Mucosa of descending colon (tissue), 3 donors: ENCODE measurements around the gene SBF2. TPM values are rescaled to one million over a fixed set of nuclear protein-coding genes. Genes with fewer than 3 reads are reported as not detected.
"Not testable (repeated sequence)": the region's sequence is repeated elsewhere in the genome, so short reads cannot be mapped to it uniquely, and the experiment has no call there.

Experiments
- ATAC-seq: fragments of 200-7000 bp; cut with Tn5 transposase; one replicate; pipeline ENCODE4 v1.9.1; 2020; ENCODE audit warnings: mild to moderate bottlenecking, moderate library complexity
- DNase-seq, 3 donors: peaks; one replicate each; pipeline ENCODE4 v3.0.0-alpha.2; 2020
- H3K36me3 ChIP-seq: fragments of 200-600 bp; one replicate; pipeline ENCODE4 v1.8.0; 2021; ENCODE audit warnings: low read depth, mild to moderate bottlenecking
- H3K4me1 ChIP-seq: fragments of 200-600 bp; one replicate; pipeline ENCODE4 v1.8.0; 2021; ENCODE audit warnings: low read depth, mild to moderate bottlenecking
- H3K4me3 ChIP-seq: fragments of 200-600 bp; one replicate; pipeline ENCODE4 v1.8.0; 2021; ENCODE audit warnings: mild to moderate bottlenecking
- H3K9me3 ChIP-seq: fragments of 200-600 bp; one replicate; pipeline ENCODE4 v1.8.0; 2021; ENCODE audit warnings: mild to moderate bottlenecking
- intact Hi-C, 2 donors: fragments of 100-400 bp; cut with DNase I in 1 of 2; cut with micrococcal nuclease in 1 of 2; formaldehyde crosslinking; loops; one replicate each; pipeline versions ENCODE4 v1.11.0 to v1.11.1; 2022; cut with DNase I, micrococcal nuclease
- total RNA-seq, 3 donors: library from RNA; stranded (reverse); fragmentation: NEBNext Ultra II Directional in 2 of 3; extraction: Animal tissue kit (Norgen Biotek cat#: 25700) in 2 of 3; gene quantifications; one replicate each; pipeline versions ENCODE4 v1.2.1 to v1.2.4, GENCODE V29; 2021 to 2023
- TF ChIP-seq, protein P1 (sequence below): fragments of 200-600 bp; IDR thresholded peaks from one replicate; pipeline ENCODE4 v1.8.0; 2022; ENCODE audit warnings: antibody characterized with exemption, mild to moderate bottlenecking
- donor health status: DM: no; HTN: no; CAD: no; lungs with moderate emphysema.
- donor health status: DM: no; HTN: no; CAD: no.
- donor health status: DM: no; HTN: yes; CAD: no.

The SBF2 gene
- total RNA-seq, 3 donors from 2014 or later = 35.2 to 60.3 (median 48.2) TPM

DNA sequence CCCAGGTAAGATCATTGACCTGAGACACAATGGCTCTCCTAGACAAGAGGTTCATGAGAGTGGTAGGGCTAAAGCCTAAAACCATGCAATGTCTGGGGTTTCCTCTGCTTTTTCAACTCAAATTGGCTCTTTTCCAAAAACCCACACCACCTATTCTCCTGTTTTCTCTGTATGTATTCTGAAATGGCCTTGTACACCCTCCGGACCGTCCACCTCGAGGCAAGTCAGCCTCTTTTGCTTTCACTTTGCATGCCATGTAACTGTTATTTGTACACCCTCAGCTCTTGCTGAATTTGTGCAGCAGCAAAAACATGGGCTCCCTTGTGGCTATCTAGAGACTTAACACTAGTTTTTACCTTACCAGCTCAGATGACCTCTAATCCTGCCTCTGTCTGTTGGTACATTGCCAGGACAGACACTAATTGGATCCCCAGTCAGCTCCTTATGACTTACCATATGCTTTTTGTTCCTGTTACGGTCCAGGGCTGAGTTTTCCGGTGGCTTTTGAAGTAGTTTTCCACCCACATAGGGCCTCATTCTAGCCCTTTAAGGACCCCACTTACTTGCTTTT is 288.0 kb downstream of the SBF2 start:
- TF ChIP-seq, protein P1, sequence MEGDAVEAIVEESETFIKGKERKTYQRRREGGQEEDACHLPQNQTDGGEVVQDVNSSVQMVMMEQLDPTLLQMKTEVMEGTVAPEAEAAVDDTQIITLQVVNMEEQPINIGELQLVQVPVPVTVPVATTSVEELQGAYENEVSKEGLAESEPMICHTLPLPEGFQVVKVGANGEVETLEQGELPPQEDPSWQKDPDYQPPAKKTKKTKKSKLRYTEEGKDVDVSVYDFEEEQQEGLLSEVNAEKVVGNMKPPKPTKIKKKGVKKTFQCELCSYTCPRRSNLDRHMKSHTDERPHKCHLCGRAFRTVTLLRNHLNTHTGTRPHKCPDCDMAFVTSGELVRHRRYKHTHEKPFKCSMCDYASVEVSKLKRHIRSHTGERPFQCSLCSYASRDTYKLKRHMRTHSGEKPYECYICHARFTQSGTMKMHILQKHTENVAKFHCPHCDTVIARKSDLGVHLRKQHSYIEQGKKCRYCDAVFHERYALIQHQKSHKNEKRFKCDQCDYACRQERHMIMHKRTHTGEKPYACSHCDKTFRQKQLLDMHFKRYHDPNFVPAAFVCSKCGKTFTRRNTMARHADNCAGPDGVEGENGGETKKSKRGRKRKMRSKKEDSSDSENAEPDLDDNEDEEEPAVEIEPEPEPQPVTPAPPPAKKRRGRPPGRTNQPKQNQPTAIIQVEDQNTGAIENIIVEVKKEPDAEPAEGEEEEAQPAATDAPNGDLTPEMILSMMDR = no peak
- intact Hi-C loops = no loop called here
- DNase-seq = no peak
- Histone ChIP-seq H3K36me3 (no peaks in the 10 kb centered on the region), H3K4me1 (no peaks in the 10 kb centered on the region), H3K9me3 (peaks cover 10% of the 10 kb centered on the region), H3K4me3 (no peak overlapping the region)
- no peak for ATAC-seq

DNA sequence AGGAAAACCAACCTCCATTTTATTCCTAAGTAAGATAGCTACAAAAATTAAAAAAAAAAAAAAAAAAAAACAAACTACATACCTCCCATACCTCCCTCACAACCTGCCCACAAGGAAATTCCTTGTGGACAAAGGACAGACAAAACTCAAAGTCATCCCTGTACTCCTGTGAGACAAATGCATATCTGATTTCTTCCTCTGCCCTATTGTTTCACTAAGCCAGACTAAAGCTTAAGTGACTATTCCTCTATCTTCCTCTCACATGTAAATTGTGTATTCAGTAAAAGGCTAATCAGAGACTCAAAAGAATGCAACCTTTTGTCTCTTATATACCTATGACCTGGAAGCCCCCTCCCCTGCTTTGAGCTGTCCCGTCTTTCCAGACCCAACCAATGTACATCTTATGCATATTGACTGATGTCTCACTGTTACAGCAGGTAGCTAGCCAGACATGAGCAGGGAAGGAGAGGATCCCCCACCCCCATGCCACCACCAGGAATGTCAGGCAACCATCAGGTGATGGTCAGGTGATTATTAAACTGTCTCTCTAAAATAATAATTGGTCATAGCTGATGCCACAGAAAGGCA is 289.4 kb downstream of the SBF2 start:
- ATAC-seq (no peak), DNase-seq (no peak)
- intact Hi-C loops = no loop called here
- Histone ChIP-seq H3K9me3 (no peaks in the 10 kb centered on the region), H3K4me1 (no peaks in the 10 kb centered on the region), H3K36me3 (no peaks in the 10 kb centered on the region), H3K4me3 (no peak overlapping the region)
- TF ChIP-seq, protein P1 = no peak

GRCh38 chr11:10002221-10002620 is 291.8 kb downstream of the SBF2 start:
- intact Hi-C loops = no loop called here
- TF ChIP-seq, protein P1 = no peak
- Histone ChIP-seq H3K36me3 (no peaks in the 10 kb centered on the region), H3K4me3 (no peak overlapping the region), H3K9me3 (no peaks in the 10 kb centered on the region), H3K4me1 (no peaks in the 10 kb centered on the region)
- no peak for DNase-seq
- ATAC-seq = no peak

DNA sequence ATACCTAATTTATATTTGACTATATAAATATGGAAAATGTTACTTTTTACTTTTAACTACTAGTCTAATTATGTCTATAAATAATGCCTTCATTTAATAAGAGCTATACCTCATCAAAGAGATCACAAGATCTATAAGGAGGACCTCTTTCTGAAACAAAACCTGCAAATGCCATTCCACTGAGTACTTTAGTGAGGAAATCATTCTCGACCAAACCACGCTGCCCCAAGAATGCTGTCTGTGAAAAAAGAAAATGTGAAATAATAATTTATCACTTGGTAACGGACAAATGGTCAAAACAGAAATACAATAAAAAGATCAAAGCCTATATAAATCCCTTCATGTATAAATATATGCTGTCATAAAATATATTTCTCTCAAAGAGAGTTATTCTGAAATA is 301.7 kb downstream of the SBF2 start:
- Histone ChIP-seq H3K4me3 (no peak overlapping the region), H3K9me3 (no peaks in the 10 kb centered on the region), H3K4me1 (no peaks in the 10 kb centered on the region), H3K36me3 (no peaks in the 10 kb centered on the region)
- intact Hi-C loops = no loop called here
- DNase-seq (no peak), ATAC-seq (no peak)
- TF ChIP-seq, protein P1 = no peak

GRCh38 chr11:9990221-9990973 is 303.6 kb downstream of the SBF2 start:
- TF ChIP-seq, protein P1 = no peak
- Histone ChIP-seq H3K4me1 (no peaks in the 10 kb centered on the region), H3K9me3 (no peaks in the 10 kb centered on the region), H3K4me3 (no peak overlapping the region), H3K36me3 (no peaks in the 10 kb centered on the region)
- ATAC-seq = no peak
- no peak for DNase-seq
- intact Hi-C loops = no loop called here

GRCh38 chr11:9987303-9987702 is 306.7 kb downstream of the SBF2 start:
- DNase-seq, H3K9me3 ChIP-seq, H3K4me1 ChIP-seq, H3K4me3 ChIP-seq, H3K36me3 ChIP-seq, intact Hi-C loops, ATAC-seq: not testable (repeated sequence)
